GM12878 (cell line): ENCODE data around the gene PRMT1. TPM values are rescaled to one million over a fixed set of nuclear protein-coding genes. Genes with fewer than 3 reads are reported as not detected.

Experiments used
- ATAC-seq: fragments of 200-7000 bp; cut with Tn5 transposase; 3 replicates; pipeline ENCODE4 v1.9.1; 2020; ENCODE audit warnings: mild to moderate bottlenecking, moderate library complexity
- BruUV-seq: library from RNA; stranded (reverse); fragments of 400-500 nt; replicated peaks from 2 replicates; lab custom pipeline; 2021; lab: Mats Ljungman, UMichigan
- CTCF ChIA-PET: fragments of 300-600 bp; sonication (Branson Sonifier 250); formaldehyde crosslinking; extraction: SDS; loops from one replicate; lab custom pipeline; 2021; ENCODE audit warnings: inconsistent platforms; lab: Yijun Ruan, JAX
- POLR2A ChIA-PET: fragments of 350-600 bp; formaldehyde crosslinking; extraction: SDS; loops from one replicate; lab custom pipeline; 2021; ENCODE audit warnings: inconsistent platforms; lab: Charles Lee
- RAD21 ChIA-PET: fragments of 300-600 bp; sonication (Branson Sonifier 250); formaldehyde crosslinking; loops from one replicate; lab custom pipeline; 2023; ENCODE audit warnings: antibody characterized with exemption; ENCODE audit not compliant: unreplicated experiment; lab: Charles Lee
- SMC1A ChIA-PET: fragments of 300-600 bp; sonication (Branson Sonifier 250); formaldehyde crosslinking; loops from one replicate; lab custom pipeline; 2023; ENCODE audit not compliant: unreplicated experiment, uncharacterized antibody; lab: Charles Lee
- DNase-seq: peaks from one replicate; pipeline ENCODE4 v3.0.0-alpha.2; 2011; ENCODE audit warnings: low read depth, low spot score
- FAIRE-seq: peaks from 3 replicates; lab custom pipeline; 2011; peaks lifted over from hg19 to GRCh38; lab: Jason Lieb, UNC
- H2AFZ ChIP-seq: 2 replicates; pipeline ENCODE4 v1.6.0; 2011; ENCODE audit warnings: low read depth, low read length, control low read depth; ENCODE audit not compliant: control insufficient read depth
- H3K27ac ChIP-seq: 2 replicates; pipeline ENCODE4 v1.5.1; 2011; ENCODE audit warnings: control low read depth; ENCODE audit not compliant: control insufficient read depth, insufficient read depth
- H3K27me3 ChIP-seq, 2 experiments: replicated peaks in 1 of 2; 2 replicates each; pipeline versions ENCODE4 v1.6.0 to v1.6.1; 2011; ENCODE audit warnings: low read length in 1 of 2; ENCODE audit not compliant: control insufficient read depth in 2 of 2, insufficient read depth in 2 of 2
- H3K36me3 ChIP-seq, 2 experiments: 2 replicates each; pipeline ENCODE4 v1.5.1; 2011; ENCODE audit warnings: low read length in 1 of 2; ENCODE audit not compliant: control insufficient read depth in 2 of 2, insufficient read depth in 2 of 2
- H3K4me1 ChIP-seq: 2 replicates; pipeline ENCODE4 v1.6.1; 2011; ENCODE audit warnings: mild to moderate bottlenecking, low read length, moderate library complexity, mixed read lengths; ENCODE audit not compliant: control insufficient read depth, insufficient read depth
- H3K4me2 ChIP-seq: 2 replicates; pipeline ENCODE4 v1.6.0; 2011; ENCODE audit warnings: control low read depth; ENCODE audit not compliant: control insufficient read depth, insufficient read depth
- H3K4me3 ChIP-seq: fragments of 200-600 bp; sonication (generic); 2 replicates; pipeline ENCODE4 v1.5.1; 2016
- H3K79me2 ChIP-seq: 2 replicates; pipeline ENCODE4 v1.6.0; 2011; ENCODE audit warnings: low read length; ENCODE audit not compliant: control insufficient read depth, insufficient read depth
- H3K9ac ChIP-seq: 2 replicates; pipeline ENCODE4 v1.8.0; 2011; ENCODE audit warnings: low read length, control low read depth, mixed read lengths; ENCODE audit not compliant: control insufficient read depth, insufficient read depth
- H3K9me3 ChIP-seq: replicated peaks from 3 replicates; pipeline ENCODE4 v1.5.1; 2011; ENCODE audit warnings: mild to moderate bottlenecking, low read length; ENCODE audit not compliant: control insufficient read depth, insufficient read depth
- H4K20me1 ChIP-seq: 2 replicates; pipeline ENCODE4 v1.6.0; 2011; ENCODE audit not compliant: control insufficient read depth, insufficient read depth
- ATF7 ChIP-seq: fragments of 450-650 bp; IDR thresholded peaks from 2 replicates; pipeline ENCODE4 v1.6.1; 2016; ENCODE audit warnings: low read depth, mild to moderate bottlenecking
- BCL11A ChIP-seq: IDR thresholded peaks from 2 replicates; pipeline ENCODE4 v1.6.1; 2011; ENCODE audit warnings: low read depth, low read length
- CEBPB ChIP-seq, 2 experiments: fragments of 150-350 bp in 1 of 2; IDR thresholded peaks; 2 replicates each; pipeline ENCODE4 v1.6.1; 2012 to 2014; ENCODE audit warnings: low read depth in 2 of 2, low read length in 2 of 2, borderline replicate concordance in 1 of 2, inconsistent platforms in 1 of 2
- CHD1 ChIP-seq: IDR thresholded peaks from 2 replicates; pipeline ENCODE4 v1.6.1; 2012; ENCODE audit warnings: low read depth, low read length, improper control_type of control experiment
- CHD4 ChIP-seq: fragments of 200-600 bp; sonication (generic); IDR thresholded peaks from 2 replicates; pipeline ENCODE4 v1.6.1; 2016; ENCODE audit warnings: mild to moderate bottlenecking
- CREM ChIP-seq: IDR thresholded peaks from 2 replicates; pipeline ENCODE4 v1.6.1; 2014; ENCODE audit warnings: antibody characterized with exemption, low read depth
- EGR1 ChIP-seq, 2 experiments: IDR thresholded peaks; 1 replicate in 1 of 2; 2 replicates in 1 of 2; pipeline ENCODE4 v1.6.1; 2011 to 2012; ENCODE audit warnings: low read depth in 2 of 2, low read length in 2 of 2, borderline replicate concordance in 1 of 2, mild to moderate bottlenecking in 1 of 2, moderate library complexity in 1 of 2
- EZH2 ChIP-seq: IDR thresholded peaks from 2 replicates; pipeline ENCODE4 v1.6.1; 2012; ENCODE audit warnings: low read depth, mild to moderate bottlenecking, control low read depth, inconsistent platforms, low read length, borderline replicate concordance; ENCODE audit not compliant: control insufficient read depth
- FOXM1 ChIP-seq: IDR thresholded peaks from 2 replicates; pipeline ENCODE4 v1.6.1; 2012; ENCODE audit warnings: low read depth, mild to moderate bottlenecking, inconsistent platforms, low read length, moderate library complexity
- IKZF2 ChIP-seq, 2 experiments: fragments of 450-650 bp; IDR thresholded peaks; 2 replicates each; pipeline ENCODE4 v1.6.1; 2017; ENCODE audit warnings: mild to moderate bottlenecking in 2 of 2, moderate library complexity in 2 of 2
- KLF5 ChIP-seq: fragments of 450-650 bp; IDR thresholded peaks from 2 replicates; pipeline ENCODE4 v1.6.1; 2014; ENCODE audit warnings: mild to moderate bottlenecking; ENCODE audit not compliant: partially characterized antibody
- NBN ChIP-seq: fragments of 450-650 bp; IDR thresholded peaks from 2 replicates; pipeline ENCODE4 v1.6.1; 2016
- PAX5 ChIP-seq: IDR thresholded peaks from 2 replicates; pipeline ENCODE4 v1.6.1; 2011; ENCODE audit warnings: low read depth, low read length, borderline replicate concordance
- POLR2A ChIP-seq: IDR thresholded peaks from 2 replicates; pipeline ENCODE4 v1.6.1; 2011; ENCODE audit warnings: low read depth, mild to moderate bottlenecking, low read length
- POLR2AphosphoS2 ChIP-seq: IDR thresholded peaks from 2 replicates; pipeline ENCODE4 v1.6.1; 2011; ENCODE audit warnings: low read depth, mild to moderate bottlenecking, low read length, improper control_type of control experiment, moderate library complexity
- RELB ChIP-seq: fragments of 450-650 bp; IDR thresholded peaks from 2 replicates; pipeline ENCODE4 v1.6.1; 2017; ENCODE audit warnings: low read depth, mild to moderate bottlenecking, moderate library complexity
- RFX5 ChIP-seq: IDR thresholded peaks from 2 replicates; pipeline ENCODE4 v1.6.1; 2011; ENCODE audit warnings: low read depth, low read length, improper control_type of control experiment
- SREBF1 ChIP-seq: IDR thresholded peaks from 2 replicates; pipeline ENCODE4 v1.6.1; 2012; ENCODE audit warnings: mild to moderate bottlenecking, low read length
- STAT3 ChIP-seq: IDR thresholded peaks from 2 replicates; pipeline ENCODE4 v1.6.1; 2011; ENCODE audit warnings: low read depth, low read length, improper control_type of control experiment
- TCF3 ChIP-seq: IDR thresholded peaks from 2 replicates; pipeline ENCODE4 v1.6.1; 2012; ENCODE audit warnings: low read depth, mild to moderate bottlenecking, low read length, borderline replicate concordance; ENCODE audit not compliant: insufficient read depth
- TCF7 ChIP-seq: IDR thresholded peaks from 2 replicates; pipeline ENCODE4 v1.6.1; 2014; ENCODE audit warnings: antibody characterized with exemption, borderline replicate concordance
- WGBS: methylation state at CpG from one replicate; pipeline ENCODE4 v1.1.6; 2016; ENCODE audit warnings: low lambda C conversion rate; ENCODE audit not compliant: insufficient replicate concordance, insufficient coverage; ENCODE audit errors: missing lambda C conversion rate; 5-methylcytosine and 5-hydroxymethylcytosine counted together
- in situ Hi-C: fragments of 300-500 bp; cut with MboI; formaldehyde crosslinking; loops from 9 replicates; pipeline ENCODE4 v1.14.3; 2018; ENCODE audit warnings: mixed read lengths
- intact Hi-C: fragments of 100-400 bp; cut with micrococcal nuclease; formaldehyde crosslinking; loops from one replicate; pipeline ENCODE4 v1.14.2; 2022; ENCODE audit not compliant: unreplicated experiment
- polyA plus RNA-seq, 11 experiments: library from polyadenylated mRNA; depleted of rRNA in 4 of 11; unstranded in 6 of 11; stranded (reverse) in 5 of 11; fragments of >200 nt; fragmentation: Nextera tagmentation in 4 of 11; fragmentation: Illumina TruSeq in 1 of 11; extraction: Ambion mirVana in 4 of 11; extraction: Trizol in 1 of 11; gene quantifications; 1 replicate in 1 of 11; 2 replicates in 10 of 11; pipeline versions ENCODE4 v1.2.1 to v1.2.3, GENCODE V29; 2011 to 2016; ENCODE audit warnings: inconsistent platforms in 2 of 11, missing spikeins in 2 of 11, low read depth in 1 of 11
- total RNA-seq, 4 experiments: library from RNA; depleted of rRNA in 3 of 4; stranded (reverse); fragments of >200 nt in 3 of 4; fragmentation: Illumina TruSeq in 1 of 4; extraction: Trizol in 1 of 4; gene quantifications; 2 replicates each; pipeline versions ENCODE4 v1.2.1 to v1.2.3, GENCODE V29; 2013 to 2021

PRMT1 gene
- total and polyA plus RNA-seq, 10 of the 15 experiments (the other 5 are each of a cell fraction or from before 2014, with no cell fraction given), result 19.9 to 667 (median 444) TPM

DNA sequence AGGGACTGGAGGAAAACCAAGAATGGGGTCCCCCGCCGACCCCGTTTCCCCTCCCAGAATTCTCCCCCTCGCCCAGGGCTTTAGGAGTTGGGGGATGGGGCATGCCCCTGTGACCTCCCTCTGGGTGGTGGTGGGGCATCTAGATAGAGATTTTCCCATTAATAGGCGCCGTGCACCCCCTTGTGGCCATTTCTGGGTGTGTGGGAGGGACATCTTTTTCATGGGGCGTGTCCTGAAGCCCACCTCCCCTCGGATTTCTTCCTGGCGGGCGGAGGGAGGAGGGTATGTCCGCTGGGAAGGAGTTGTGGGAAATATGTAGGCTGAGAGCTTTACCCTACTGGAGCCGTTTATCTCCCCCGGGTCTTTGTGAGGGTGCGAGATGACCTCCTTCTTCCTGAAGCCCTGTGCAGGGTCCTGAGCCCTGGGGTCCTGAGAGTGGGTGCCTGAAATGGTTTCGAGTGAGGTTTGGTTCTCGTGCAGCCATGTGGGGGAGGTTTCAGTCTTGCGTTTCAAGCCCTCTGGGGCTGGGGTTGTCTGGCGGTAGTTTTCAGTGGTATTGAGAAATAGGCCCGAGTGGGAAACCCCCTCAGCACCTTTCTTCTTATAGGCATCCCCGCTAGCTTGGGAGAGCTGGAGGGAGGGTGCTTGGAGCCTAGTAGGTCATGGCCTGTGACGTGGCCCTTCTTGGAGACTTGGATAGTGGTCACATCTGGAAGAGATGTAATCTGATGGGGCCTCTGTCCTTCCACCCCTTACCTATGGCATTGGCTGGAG, 1.0 kb downstream of the PRMT1 start:
- peak overlapping the region; percentile 98 for H3K9ac ChIP-seq
- H4K20me1 ChIP-seq, result peaks cover 16% of the 10 kb centered on the region
- FAIRE-seq (peak; percentile 77), ATAC-seq (peak; percentile 23), DNase-seq (no peak)
- H3K4me3 ChIP-seq, result peak overlapping the region; percentile 100
- H3K27me3 ChIP-seq, result no peaks in the 10 kb centered on the region
- intact Hi-C loops (loop anchor here (2.0 to 5.0 kb wide), 3 partner anchors 85 to 189 kb away; partner anchors contain the start of genes PNKP and RPS11), in situ Hi-C loops (no loop called here)
- RAD21 ChIA-PET, result interaction anchor here (0.5 to 8.6 kb wide), 10 partner anchors 13 to 233 kb away, joined by 3 to 131 read pairs (median 4); partner anchors contain the start of genes AP2A1, BCL2L12, IRF3 and RRAS
- POLR2A ChIA-PET, result interaction anchor here (0.6 to 11.2 kb wide), 8 partner anchors 12 to 236 kb away, joined by 3 to 200 read pairs (median 8); partner anchors contain the start of genes AP2A1, BCL2L12, IRF3 and NOSIP
- H3K27ac ChIP-seq, result peak overlapping the region; percentile 98
- H3K36me3 ChIP-seq, result peaks cover 9% of the 10 kb centered on the region in 2 experiments
- TSS peak; percentile 65 for BruUV-seq
- H2AFZ ChIP-seq, result no peak overlapping the region
- peaks cover 32% of the 10 kb centered on the region for H3K4me1 ChIP-seq
- SMC1A ChIA-PET, result interaction anchor here (0.9 to 2.7 kb wide), 9 partner anchors 13 to 207 kb away, joined by 3 to 11 read pairs (median 3); partner anchors contain the start of genes BCL2L12, FLT3LG, IRF3 and NOSIP
- no peaks in the 10 kb centered on the region for H3K9me3 ChIP-seq
- CTCF ChIA-PET, result interaction anchor here (0.7 to 10.5 kb wide), 11 partner anchors 12 to 205 kb away, joined by 3 to 130 read pairs (median 9); partner anchors contain the start of genes BCL2L12, FLT3LG, IRF3 and NOSIP
- WGBS, result 2% methylated on average over 21 of the region's 21 CpGs
- H3K79me2 ChIP-seq, result peaks cover 47% of the 10 kb centered on the region
- peak overlapping the region; percentile 84 for H3K4me2 ChIP-seq
- 0 out of 2 replicates have a peak, but pooled peaks have one; percentile 4 for TF ChIP-seq POLR2AphosphoS2
- TF ChIP-seq POLR2A, result peak; percentile 38
- 0 out of 2 replicates have a peak, but pooled peaks have one; percentile 23 for TF ChIP-seq CREM
- TF ChIP-seq RELB, result peak; percentile 77
- TF ChIP-seq CHD4, result no peak
- 0 out of 2 replicates have a peak, but pooled peaks have one; percentile 32 for TF ChIP-seq BCL11A
- TF ChIP-seq TCF3, result no peak
- TF ChIP-seq EGR1 (IDR thresholded peaks at IDR 0.05; ENCODE audit: borderline replicate concordance in 1 of 2, low read depth in 2 of 2, low read length in 2 of 2), result no peak
- TF ChIP-seq STAT3, result no peak
- no peak for TF ChIP-seq RFX5
- TF ChIP-seq CHD1, result no peak
- TF ChIP-seq NBN, result peak; percentile 82; the same call in 1 of the 2 replicates
- 0 out of 2 replicates have a peak, but pooled peaks have one; percentile 17 for TF ChIP-seq ATF7
- peak; percentile 73; the same call in 1 of the 2 replicates for TF ChIP-seq FOXM1
- TF ChIP-seq TCF7, result no peak
- TF ChIP-seq EZH2, result no peak
- TF ChIP-seq IKZF2 (IDR thresholded peaks at IDR 0.05), result 0 out of 4 replicates have a peak, but pooled peaks have one; percentile 25 to 27
- TF ChIP-seq PAX5, result 0 out of 2 replicates have a peak, but pooled peaks have one; percentile 11
- peak in 1 of 2 experiments; percentile 59; a peak in 1 of 4 replicates for TF ChIP-seq CEBPB (IDR thresholded peaks at IDR 0.05; ENCODE audit: borderline replicate concordance in 1 of 2, low read depth in 2 of 2, low read length in 2 of 2)
- no peak for TF ChIP-seq SREBF1
- TF ChIP-seq KLF5, result no peak
